AG09309 (cell line): ENCODE results near the gene RALBP1.
"Not testable (repeated sequence)": the region's sequence is repeated elsewhere in the genome, so short reads cannot be mapped to it uniquely, and the experiment has no call there.

ENCODE experiments used
- DNase-seq: peaks from one replicate; pipeline ENCODE4 v3.0.0-alpha.2; 2010; ENCODE audit warnings: low read depth
- H3K4me3 ChIP-seq: 2 replicates; pipeline ENCODE4 v1.5.1; 2011; ENCODE audit warnings: mild to moderate bottlenecking, low read depth, low read length, moderate library complexity; ENCODE audit not compliant: control insufficient read depth
- CTCF ChIP-seq: IDR thresholded peaks from 2 replicates; pipeline ENCODE4 v1.5.1; 2011; ENCODE audit warnings: mild to moderate bottlenecking, low read depth, low read length, inconsistent platforms; ENCODE audit not compliant: insufficient read depth, control insufficient read depth; ENCODE audit errors: missing control alignments

RALBP1 gene

DNA sequence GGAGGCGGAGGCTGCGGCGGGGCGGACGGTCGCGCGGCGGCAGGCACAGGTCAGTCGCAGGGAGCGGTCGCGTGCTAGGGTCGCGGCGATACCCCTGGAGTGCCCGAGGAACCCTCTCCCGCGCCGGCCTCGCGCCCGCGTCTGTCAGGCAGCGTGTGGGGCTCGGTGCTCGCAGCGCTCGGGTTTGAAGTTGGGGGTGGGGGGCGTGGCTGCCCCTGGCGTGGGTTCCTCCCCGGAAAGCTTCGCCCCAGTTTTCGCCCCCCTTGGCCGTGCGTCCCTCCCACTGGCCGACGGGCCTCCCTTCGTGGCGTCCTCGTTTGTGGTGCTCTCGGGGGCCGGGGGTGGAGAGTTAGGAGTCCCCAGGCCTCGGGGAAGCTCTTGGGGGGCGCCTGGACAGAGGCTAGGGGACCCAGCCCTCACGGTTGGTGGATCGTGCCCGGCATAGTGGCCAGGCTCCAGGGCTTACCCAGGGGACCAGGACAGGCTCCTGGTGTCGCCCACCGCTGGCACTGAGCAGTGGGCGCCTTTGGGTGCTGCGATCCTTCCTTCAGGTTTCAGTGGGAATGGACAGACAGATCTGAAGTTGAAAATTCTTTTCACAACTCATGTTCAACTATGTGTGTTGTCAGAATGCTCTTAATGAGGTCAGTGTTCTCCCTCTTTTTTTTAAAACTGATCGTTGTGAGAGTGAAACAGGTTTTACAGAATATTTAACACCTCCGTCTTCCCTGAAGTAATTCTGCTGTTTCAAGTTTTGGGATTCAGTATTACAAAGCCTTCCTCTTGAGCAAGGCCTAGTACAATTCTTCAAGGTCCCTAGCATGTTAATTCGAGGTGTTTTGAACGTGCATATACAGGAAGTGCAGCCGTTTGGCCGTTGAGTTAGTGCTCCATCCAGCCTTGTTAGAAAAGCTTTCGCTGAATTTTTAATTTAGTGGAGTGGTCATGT, 604 bp downstream of the RALBP1 start:
- no peak for TF ChIP-seq CTCF
- H3K4me3 ChIP-seq: peak overlapping the region; percentile 71
- no peak for DNase-seq

GRCh38 chr18:9476949-9477348, 1.6 kb downstream of the RALBP1 start:
- DNase-seq: not testable (repeated sequence)
- peak overlapping the region; percentile 71; the same call in 1 of the 2 replicates for H3K4me3 ChIP-seq

GRCh38 chr18:9477509-9477908, 2.2 kb downstream of the RALBP1 start:
- H3K4me3 ChIP-seq: no peak overlapping the region
- no peak for DNase-seq
- no peak for TF ChIP-seq CTCF

- DNase-seq: no peak
- no peak overlapping the region for H3K4me3 ChIP-seq
- TF ChIP-seq CTCF: no peak
These were observed 3.2 kb downstream of the RALBP1 start for GRCh38 chr18:9478545-9478944.

- no peak for DNase-seq
- no peak for TF ChIP-seq CTCF
- no peak overlapping the region for H3K4me3 ChIP-seq
These were observed 7.5 kb downstream of the RALBP1 start for GRCh38 chr18:9482790-9483189.

GRCh38 chr18:9483526-9483925, 8.2 kb downstream of the RALBP1 start:
- no peak for DNase-seq
- no peak overlapping the region for H3K4me3 ChIP-seq
- TF ChIP-seq CTCF: no peak

DNA sequence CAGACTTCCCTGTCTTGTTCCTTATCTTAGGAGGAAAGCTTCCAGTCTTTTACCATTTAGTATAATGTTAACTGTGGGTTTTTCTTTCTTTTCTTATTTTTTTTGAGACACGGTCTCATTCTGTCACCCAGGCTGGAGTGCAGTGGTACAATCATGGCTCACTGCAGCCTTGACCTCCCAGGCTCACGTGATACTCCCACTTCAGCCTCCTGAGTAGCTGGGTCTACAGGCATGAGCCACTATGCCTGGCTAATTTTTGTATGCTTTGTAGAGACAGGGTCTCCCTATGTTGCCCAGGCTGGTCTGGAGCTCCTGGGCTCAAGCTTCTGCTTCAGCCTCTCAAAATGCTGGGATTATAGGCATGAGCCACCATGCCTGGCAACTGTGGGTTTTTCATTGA, 9.5 kb downstream of the RALBP1 start:
- not testable (repeated sequence) for H3K4me3 ChIP-seq, DNase-seq

- no peak for DNase-seq
- no peak overlapping the region for H3K4me3 ChIP-seq
- no peak for TF ChIP-seq CTCF
These were observed 13.2 kb downstream of the RALBP1 start for GRCh38 chr18:9488538-9488937.
